ENCODE measurements around the gene ITGAD. TPM values are rescaled to one million over a fixed set of nuclear protein-coding genes. Genes with fewer than 3 reads are reported as not detected.
A peak's percentile ranks its signal among the peaks of the same experiment; 100 is the strongest.
"Not testable (repeated sequence)": the region's sequence is repeated elsewhere in the genome, so short reads cannot be mapped to it uniquely, and the experiment has no call there.

The ITGAD gene
- total and polyA plus RNA-seq, 11 donors: 0.41 to 0.80 TPM; not detected in 9

GRCh38 chr16:31439519-31439918 lies 46.4 kb downstream of the ITGAD start:
- 49 to 74% (median 57%) methylated on average over 3 of the region's 3 CpGs for WGBS, 4 donors
- H3K27ac ChIP-seq: peak overlapping the region in 1 of 12 donors; percentile 54
- no peak for DNase-seq
- peaks cover 0 to 7% (median 0%) of the 10 kb centered on the region in 9 donors for H3K36me3 ChIP-seq
- no peaks in the 10 kb centered on the region for H3K9me3 ChIP-seq
- intact Hi-C loops (cut with DNase I): no loop called here
- H3K4me1 ChIP-seq: peaks cover 0 to 29% (median 11%) of the 10 kb centered on the region in 12 donors
- H3K4me3 ChIP-seq: no peak overlapping the region
- TF ChIP-seq POLR2A (IDR thresholded peaks at IDR 0.05): no peak
- no peak for TF ChIP-seq CTCF (IDR thresholded peaks at IDR 0.05)
- no peaks in the 10 kb centered on the region for H3K27me3 ChIP-seq
- ATAC-seq: no peak

- H3K9me3 ChIP-seq: no peaks in the 10 kb centered on the region
- ATAC-seq: no peak
- peak overlapping the region in 9 of 12 donors; percentile 17 to 80 (median 46) for H3K27ac ChIP-seq
- H3K36me3 ChIP-seq: peaks cover 0 to 7% (median 0%) of the 10 kb centered on the region in 9 donors
- no peak overlapping the region for H3K4me3 ChIP-seq
- 33 to 44% (median 37%) methylated on average over 4 of the region's 4 CpGs for WGBS, 4 donors
- peaks cover 0 to 29% (median 11%) of the 10 kb centered on the region in 12 donors for H3K4me1 ChIP-seq
- H3K27me3 ChIP-seq: no peaks in the 10 kb centered on the region
- DNase-seq: no peak
- TF ChIP-seq POLR2A (IDR thresholded peaks at IDR 0.05): no peak
- TF ChIP-seq CTCF (IDR thresholded peaks at IDR 0.05): no peak
- intact Hi-C loops (cut with DNase I): loop anchor here in 7 of 10 donors (5.0 to 10.0 kb wide), 8 partner anchors 256 to 486 kb away; partner anchors contain the start of genes FUS (in 5 of the 7), HSD3B7 (in 2 of the 7), KAT8 (in 2 of the 7) and SETD1A (in 1 of the 7)
These were observed 47.5 kb downstream of the ITGAD start for GRCh38 chr16:31440516-31441184.

GRCh38 chr16:31441956-31442355 lies 48.8 kb downstream of the ITGAD start:
- 52 to 67% (median 56%) methylated on average over 33 to 34 of the region's 34 CpGs for WGBS, 4 donors
- TF ChIP-seq POLR2A (IDR thresholded peaks at IDR 0.05) (no peak), CTCF (IDR thresholded peaks at IDR 0.05) (no peak)
- peaks cover 0 to 29% (median 11%) of the 10 kb centered on the region in 12 donors for H3K4me1 ChIP-seq
- ATAC-seq (no peak), DNase-seq (peak in 2 of 5 donors; percentile 28 to 29)
- peak overlapping the region; percentile 60 to 81 (median 71) for H3K4me3 ChIP-seq
- H3K36me3 ChIP-seq: no peaks in the 10 kb centered on the region
- intact Hi-C loops (cut with DNase I): loop anchor here in 8 of 10 donors (2.0 to 10.0 kb wide), 9 partner anchors 257 to 487 kb away; partner anchors contain the start of genes FUS (in 5 of the 8), HSD3B7 (in 5 of the 8), KAT8 (in 2 of the 8) and SETD1A (in 1 of the 8)
- no peaks in the 10 kb centered on the region for H3K27me3 ChIP-seq
- H3K27ac ChIP-seq: peak overlapping the region; percentile 72 to 94 (median 91)
- H3K9me3 ChIP-seq: no peaks in the 10 kb centered on the region

GRCh38 chr16:31445931-31446330 lies 52.8 kb downstream of the ITGAD start:
- peaks cover 0 to 21% (median 9%) of the 10 kb centered on the region in 12 donors for H3K4me1 ChIP-seq
- not testable (repeated sequence) for ATAC-seq, H3K27ac ChIP-seq, H3K27me3 ChIP-seq, H3K36me3 ChIP-seq, DNase-seq, H3K9me3 ChIP-seq, H3K4me3 ChIP-seq
- intact Hi-C loops (cut with DNase I): loop anchor here in 7 of 10 donors (2.0 to 10.0 kb wide), 6 partner anchors 261 to 491 kb away; partner anchors contain the start of genes FUS (in 4 of the 7), KAT8 (in 2 of the 7), HSD3B7 (in 1 of the 7) and SETD1A (in 1 of the 7)
- 73 to 78% (median 73%) methylated on average over 6 of the region's 6 CpGs for WGBS, 4 donors

All from heart left ventricle (tissue), 16 donors.